Myocyte (in vitro differentiated cells): Measurements from ENCODE around the gene OLFML2B. TPM values are rescaled to one million over a fixed set of nuclear protein-coding genes. Genes with fewer than 3 reads are reported as not detected.

ENCODE experiments used
- DNase-seq: peaks from one replicate; pipeline ENCODE4 v3.0.0-alpha.2; 2012; ENCODE audit warnings: low read depth
- total RNA-seq: library from RNA; depleted of rRNA; stranded (reverse); fragments of >200 nt; gene quantifications from 2 replicates; pipeline ENCODE4 v1.2.3, GENCODE V29; 2014

The OLFML2B gene
- total RNA-seq, 1 donor from 2014 or later, result 139 TPM

DNA sequence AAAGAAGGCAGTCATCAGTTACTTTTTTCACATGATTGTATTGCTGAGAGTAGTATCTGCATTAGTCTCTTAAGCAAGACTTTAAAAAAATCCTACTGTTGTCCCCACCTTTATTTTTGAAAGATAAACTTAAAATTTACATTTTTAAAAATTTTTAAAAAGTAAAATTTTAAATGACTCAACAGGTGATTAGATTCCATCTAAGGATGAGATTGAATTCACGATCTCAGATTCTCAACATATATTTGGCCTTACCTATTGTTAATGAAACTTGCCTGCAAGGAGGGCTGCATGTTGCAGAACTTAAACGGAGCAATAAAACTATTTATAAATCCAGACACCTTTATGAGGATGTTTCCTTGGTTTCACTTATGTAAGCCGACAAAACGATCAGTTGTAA, 75.2 kb downstream of the OLFML2B start:
- DNase-seq, result no peak

DNA sequence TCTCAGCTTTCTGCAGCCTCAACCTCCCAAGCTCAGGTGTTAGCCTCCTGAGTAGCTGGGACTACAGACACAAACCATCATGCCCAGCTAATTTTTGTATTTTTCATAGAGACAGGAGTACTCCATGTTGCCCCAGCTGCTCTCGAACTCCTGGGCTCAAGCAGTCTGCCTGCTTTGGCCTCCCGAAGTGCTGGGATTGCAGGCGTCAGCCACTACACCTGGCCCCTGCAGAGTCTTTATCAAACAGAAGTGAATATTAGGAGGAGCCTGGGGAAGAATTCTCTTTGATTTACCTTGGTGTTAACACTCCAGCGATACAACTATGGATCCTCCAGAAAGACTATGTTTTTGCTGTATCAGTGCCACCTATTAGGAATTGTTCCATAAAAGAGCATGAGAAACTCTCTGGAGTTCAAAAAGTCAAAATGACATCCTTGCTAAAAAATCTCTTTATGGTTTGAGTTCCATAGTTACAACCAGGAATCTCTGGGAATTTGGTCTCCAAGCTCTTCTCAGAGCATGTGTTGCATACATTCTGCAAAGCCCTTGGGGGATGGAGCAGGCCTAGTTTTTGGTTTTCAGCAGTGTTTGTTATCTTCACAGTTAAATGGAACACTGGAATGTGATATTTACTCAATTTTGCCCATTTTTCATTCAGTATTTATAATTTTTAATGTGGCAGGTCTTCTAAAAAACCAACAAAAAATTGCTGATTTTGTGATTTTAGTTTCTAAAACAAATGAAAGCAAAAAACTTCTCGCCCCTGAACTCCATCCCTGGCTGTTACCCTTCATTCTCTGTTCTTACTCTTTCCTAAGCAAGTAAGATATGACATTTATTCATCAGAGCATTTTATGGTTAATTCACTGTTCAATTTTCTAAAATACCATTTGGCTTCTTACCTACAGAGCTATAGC, 77.3 kb downstream of the OLFML2B start:
- DNase-seq, result peak; percentile 74

DNA sequence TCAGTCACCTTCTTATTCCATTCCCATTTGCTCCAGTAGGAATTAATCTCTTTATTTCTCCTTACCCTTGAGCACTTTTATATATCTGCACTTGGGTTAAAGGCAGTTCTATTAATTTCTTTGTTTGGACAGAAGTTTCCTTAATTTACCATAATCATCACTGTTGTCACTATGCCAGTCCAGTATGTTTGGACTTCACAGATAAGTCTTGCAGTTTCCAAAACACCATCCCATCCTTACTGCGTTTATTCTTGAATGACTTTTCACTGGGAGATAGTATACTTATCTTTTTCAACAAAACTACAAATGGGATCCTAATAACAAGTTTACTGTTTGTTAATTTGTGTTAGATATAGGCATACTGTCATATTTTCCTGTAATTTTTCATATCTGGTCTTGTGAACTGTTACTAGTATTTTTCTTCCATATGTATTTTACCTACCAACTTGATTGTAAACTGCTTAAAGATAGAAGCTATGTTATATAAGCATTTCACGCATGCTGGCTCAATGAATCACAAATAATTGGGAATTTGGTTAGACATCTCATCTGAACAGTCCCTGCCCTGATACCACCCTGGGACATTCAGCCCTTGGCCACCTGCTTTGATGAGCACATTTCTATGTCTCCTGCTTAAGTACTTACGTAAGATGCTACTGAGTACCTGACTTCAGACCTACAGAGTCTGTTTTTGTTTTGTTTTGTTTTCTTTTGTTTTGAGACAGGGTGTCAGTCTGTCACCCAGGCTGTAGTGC, 78.2 kb downstream of the OLFML2B start:
- no peak for DNase-seq

- no peak for DNase-seq
These were observed 79.3 kb downstream of the OLFML2B start for GRCh38 chr1:161944381-161944780.

DNA sequence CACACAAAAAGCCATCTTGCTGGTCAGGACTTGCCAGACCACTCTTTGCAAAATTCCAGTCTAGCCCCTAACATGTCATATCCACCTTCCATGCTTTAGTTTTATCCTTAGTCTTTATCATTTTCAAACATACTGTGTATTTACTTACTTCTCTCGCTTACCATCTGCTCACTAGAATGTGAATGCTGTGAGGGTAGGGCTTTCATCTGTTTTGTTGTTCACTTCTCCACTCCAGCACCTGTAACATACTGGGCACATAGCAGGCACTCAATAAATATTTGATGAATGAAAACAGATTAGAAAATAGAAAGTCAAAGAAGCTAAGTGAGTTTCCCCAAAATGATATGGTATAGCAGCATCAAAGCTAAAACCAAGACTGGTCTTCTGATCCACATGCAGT, 79.9 kb downstream of the OLFML2B start:
- no peak for DNase-seq

DNA sequence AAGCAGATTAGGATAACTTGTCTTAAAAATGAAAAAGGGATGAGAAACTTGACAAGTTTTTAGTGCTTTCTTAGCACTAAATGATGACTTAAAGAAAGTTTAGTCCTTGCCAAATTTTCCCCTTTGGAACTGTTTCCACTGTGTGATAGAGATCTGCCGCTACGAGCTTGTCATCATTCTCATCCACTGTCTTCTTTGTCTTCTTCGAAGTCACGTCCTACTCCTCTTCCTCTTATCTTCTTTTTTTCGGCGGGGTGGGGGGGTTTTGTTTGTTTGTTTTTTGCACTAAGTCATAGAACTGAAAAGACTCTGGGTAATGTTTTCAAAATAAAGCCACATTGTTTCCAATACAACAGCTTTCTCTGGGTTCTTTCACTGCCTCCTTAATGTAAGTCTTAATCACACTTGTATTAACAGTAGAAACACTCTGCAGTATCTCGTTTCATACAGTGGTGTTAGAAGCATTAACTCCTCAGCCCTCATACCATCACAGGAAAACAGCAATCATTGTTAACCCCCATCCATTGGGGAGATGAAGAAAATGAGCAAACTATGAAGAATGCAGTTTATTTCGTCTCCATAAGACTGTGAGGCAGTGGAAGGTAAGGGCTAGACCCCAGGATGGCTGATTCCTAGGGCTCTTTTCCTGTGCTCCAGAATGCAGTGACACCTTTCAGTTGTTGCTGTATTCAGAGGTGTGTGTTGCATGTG, 81.8 kb downstream of the OLFML2B start:
- DNase-seq, result no peak

- DNase-seq, result no peak
These were observed 82.6 kb downstream of the OLFML2B start for GRCh38 chr1:161940866-161941591.

DNA sequence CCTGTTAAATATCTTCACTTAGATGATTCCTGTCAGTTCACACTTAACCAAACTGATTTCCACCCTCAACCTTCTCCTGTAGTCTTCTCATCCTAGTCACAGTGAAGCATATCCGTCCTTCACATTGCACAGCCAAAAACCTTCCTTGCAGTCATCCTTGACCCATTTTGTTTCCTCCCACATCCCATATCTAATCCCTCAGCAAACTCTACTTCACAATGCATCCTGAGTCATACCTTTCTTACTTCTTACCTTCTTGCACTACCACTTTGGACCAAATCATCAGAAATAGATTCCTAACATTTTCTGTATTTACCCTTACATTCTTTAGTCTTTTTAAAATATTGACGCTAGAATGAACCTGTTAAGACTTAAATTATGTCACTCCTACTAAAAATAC, 86.9 kb downstream of the OLFML2B start:
- DNase-seq, result no peak

- DNase-seq, result no peak
These were observed 88.4 kb downstream of the OLFML2B start for GRCh38 chr1:161935264-161935663.

DNA sequence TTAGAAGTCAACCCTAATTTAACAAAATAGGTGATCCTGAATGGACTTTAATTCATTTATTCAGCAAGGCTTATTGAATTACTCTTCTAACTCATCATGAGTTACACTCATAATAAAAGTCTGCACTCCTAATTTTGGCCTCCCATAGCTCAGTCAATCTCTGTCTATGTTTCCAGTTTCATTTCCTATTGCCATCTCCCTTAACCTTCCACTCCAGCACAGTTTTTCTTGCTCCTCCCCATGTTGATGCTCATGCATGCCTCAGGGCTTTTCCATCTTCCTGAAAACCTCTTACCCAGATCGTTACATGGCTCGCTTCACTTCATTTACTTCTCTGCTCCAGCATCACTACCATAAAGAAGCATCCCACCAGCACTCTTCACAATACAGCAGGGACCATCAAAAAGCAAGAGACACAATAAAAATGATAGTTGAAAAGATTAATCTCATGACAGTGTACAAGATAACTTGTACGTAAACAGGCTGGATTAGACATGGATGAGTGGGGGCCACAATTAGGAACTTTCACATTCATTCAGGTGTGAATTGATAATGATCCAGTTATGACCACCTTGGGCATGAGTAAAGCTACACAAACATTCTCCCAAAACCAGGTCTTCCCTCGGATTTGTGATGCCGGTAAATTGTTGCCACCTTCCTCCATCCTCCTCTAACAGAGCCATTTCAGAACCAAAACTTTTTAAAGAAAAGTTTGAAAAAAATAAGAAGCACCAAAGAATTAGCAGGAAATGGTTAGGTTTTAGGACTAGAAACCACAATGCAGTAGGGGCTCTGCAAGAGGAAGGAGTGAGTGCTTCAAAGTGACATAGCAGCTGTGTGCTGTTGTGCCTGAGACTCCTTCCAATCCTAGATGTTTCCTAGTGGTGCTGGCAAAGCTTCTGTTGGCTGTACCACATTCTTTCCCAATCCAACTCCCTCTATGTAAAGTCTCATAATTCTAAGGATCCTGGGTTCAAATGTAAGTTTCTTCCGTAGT, 89.8 kb downstream of the OLFML2B start:
- peak; percentile 54 for DNase-seq

Other genes with a start within 250 kb of the OLFML2B start
- 0.62 and 1.6 TPM in 2 replicates for gene NOS1AP, start 45.8 kb upstream of the OLFML2B start, total RNA-seq